Lower lobe of right lung (tissue), 2 donors: ENCODE data around the gene HOXD13. TPM values are rescaled to one million over a fixed set of nuclear protein-coding genes. Genes with fewer than 3 reads are reported as not detected.

Experiments
- ATAC-seq, 2 donors: fragments of 200-7000 bp; cut with Tn5 transposase; one replicate each; pipeline ENCODE4 v1.9.1; 2020 to 2022; ENCODE audit warnings: mild to moderate bottlenecking in 2 of 2, moderate library complexity in 2 of 2
- DNase-seq: peaks from one replicate; pipeline ENCODE4 v3.0.0-alpha.2; 2020
- H3K27ac ChIP-seq: fragments of 200-600 bp; one replicate; pipeline ENCODE4 v1.8.0; 2022
- H3K27me3 ChIP-seq: fragments of 200-600 bp; one replicate; pipeline ENCODE4 v1.8.0; 2022; ENCODE audit warnings: low read depth
- H3K36me3 ChIP-seq: fragments of 200-600 bp; one replicate; pipeline ENCODE4 v1.8.0; 2022; ENCODE audit warnings: mild to moderate bottlenecking
- H3K4me1 ChIP-seq: fragments of 200-600 bp; one replicate; pipeline ENCODE4 v1.8.0; 2022
- H3K4me3 ChIP-seq: fragments of 200-600 bp; one replicate; pipeline ENCODE4 v1.8.0; 2022; ENCODE audit warnings: mild to moderate bottlenecking
- H3K9me3 ChIP-seq: fragments of 200-600 bp; one replicate; pipeline ENCODE4 v1.8.0; 2022
- CTCF ChIP-seq: fragments of 200-600 bp; IDR thresholded peaks from one replicate; pipeline ENCODE4 v1.8.0; 2022; ENCODE audit warnings: antibody characterized with exemption, mild to moderate bottlenecking
- intact Hi-C: fragments of 100-400 bp; cut with DNase I; formaldehyde crosslinking; loops from one replicate; pipeline ENCODE4 v1.11.0; 2022
- total RNA-seq: library from RNA; stranded (reverse); fragmentation: NEBNext Ultra II Directional; extraction: Animal tissue kit (Norgen Biotek cat#: 25700); gene quantifications from one replicate; pipeline ENCODE4 v1.2.1, GENCODE V29; 2021
- donor health status: DM: no; HTN: yes; CAD: no; lungs with severe emphysema.

HOXD13 gene
- total RNA-seq, 1 donor from 2014 or later, result not detected

- Histone ChIP-seq H3K27ac (no peak overlapping the region), H3K4me1 (peaks cover 29% of the 10 kb centered on the region), H3K9me3 (no peaks in the 10 kb centered on the region), H3K36me3 (no peaks in the 10 kb centered on the region), H3K4me3 (no peak overlapping the region), H3K27me3 (peaks cover 96% of the 10 kb centered on the region)
- no peak for ATAC-seq
- TF ChIP-seq CTCF, result no peak
- no peak for DNase-seq
- intact Hi-C loops, result loop anchor here (5.0 kb wide), 2 partner anchors 510 to 525 kb away; no protein-coding TSS in a partner anchor
Observed at GRCh38 chr2:176127774-176128072, 35.2 kb downstream of the HOXD13 start.

GRCh38 chr2:176128172-176128981, 35.9 kb downstream of the HOXD13 start:
- intact Hi-C loops, result loop anchor here (5.0 kb wide), 2 partner anchors 509 to 524 kb away; no protein-coding TSS in a partner anchor
- Histone ChIP-seq H3K4me3 (no peak overlapping the region), H3K9me3 (no peaks in the 10 kb centered on the region), H3K27ac (no peak overlapping the region), H3K4me1 (peaks cover 24% of the 10 kb centered on the region), H3K36me3 (no peaks in the 10 kb centered on the region), H3K27me3 (peaks cover 96% of the 10 kb centered on the region)
- TF ChIP-seq CTCF, result no peak
- DNase-seq, result no peak
- ATAC-seq, result no peak

GRCh38 chr2:176128982-176129796, 36.7 kb downstream of the HOXD13 start, which contains the start of gene HOXD8:
Gene HOXD8 (plus strand): TSS chr2:176129705. CDS start chr2:176130367, 662 bp downstream.
- no peak for TF ChIP-seq CTCF
- DNase-seq (no peak), ATAC-seq (peak; percentile 28 to 34)
- Histone ChIP-seq H3K36me3 (no peaks in the 10 kb centered on the region), H3K4me3 (peak within 1 kb of the TSS; percentile 38), H3K27ac (no peak within 1 kb of the TSS), H3K4me1 (peaks cover 24% of the 10 kb centered on the region), H3K27me3 (peaks cover 96% of the 10 kb centered on the region), H3K9me3 (no peaks in the 10 kb centered on the region)
- intact Hi-C loops, result loop anchor here (5.0 kb wide), 2 partner anchors 508 to 523 kb away; no protein-coding TSS in a partner anchor

GRCh38 chr2:176129813-176130146, 37.3 kb downstream of the HOXD13 start:
- H3K4me1 ChIP-seq, result peaks cover 24% of the 10 kb centered on the region
- no peaks in the 10 kb centered on the region for H3K36me3 ChIP-seq
- H3K27me3 ChIP-seq, result peaks cover 96% of the 10 kb centered on the region
- ATAC-seq (peak in 1 of 2 donors; percentile 29), DNase-seq (no peak)
- H3K9me3 ChIP-seq, result no peaks in the 10 kb centered on the region
- H3K4me3 ChIP-seq, result peak overlapping the region; percentile 21
- no peak overlapping the region for H3K27ac ChIP-seq
- intact Hi-C loops, result loop anchor here (5.0 to 10.0 kb wide), 3 partner anchors 425 to 523 kb away; no protein-coding TSS in a partner anchor
- no peak for TF ChIP-seq CTCF

- Histone ChIP-seq H3K36me3 (no peaks in the 10 kb centered on the region), H3K27me3 (peaks cover 96% of the 10 kb centered on the region), H3K27ac (no peak overlapping the region), H3K9me3 (no peaks in the 10 kb centered on the region), H3K4me3 (peak overlapping the region; percentile 38), H3K4me1 (peaks cover 24% of the 10 kb centered on the region)
- peak; percentile 32 to 50 for ATAC-seq
- intact Hi-C loops, result loop anchor here (10.0 kb wide), 1 partner anchor 424 kb away; no protein-coding TSS in a partner anchor
- DNase-seq, result no peak
- TF ChIP-seq CTCF, result no peak
Observed at GRCh38 chr2:176130147-176130956, 37.8 kb downstream of the HOXD13 start.
